Measurements from ENCODE around the gene NOTO.

DNA sequence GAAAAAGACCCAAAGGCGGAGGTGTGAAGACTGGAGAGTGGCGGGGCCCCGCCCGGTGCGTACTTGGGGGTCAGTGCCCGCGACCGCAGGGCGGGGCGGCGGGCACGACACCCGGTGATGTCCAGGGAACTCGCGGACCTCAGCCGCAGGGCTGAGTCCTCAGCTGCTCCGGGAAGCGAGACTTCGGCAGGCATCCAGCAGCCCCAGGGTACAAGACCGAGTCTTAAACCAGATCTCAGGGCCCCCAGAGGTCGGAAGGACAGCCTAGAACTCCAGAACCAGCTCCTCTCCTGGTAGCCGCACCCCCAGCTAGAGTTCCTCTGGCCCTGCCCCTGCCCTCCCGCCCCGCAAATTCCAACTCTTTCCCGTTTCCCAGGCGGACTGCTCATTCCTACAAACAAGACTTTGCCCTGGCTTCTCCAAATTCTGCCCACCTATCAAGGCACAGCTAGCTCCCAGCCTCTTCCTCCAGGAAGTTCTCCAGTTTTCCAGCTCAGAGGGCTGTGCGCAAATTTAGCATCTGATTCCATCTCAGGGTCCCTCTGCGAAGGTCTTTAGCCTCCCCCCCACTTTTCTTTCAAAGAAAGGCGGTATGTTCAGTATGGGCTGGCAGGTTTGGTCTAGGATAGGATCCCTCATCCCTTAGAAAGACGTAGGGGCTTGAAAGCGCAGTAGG, 26.0 kb upstream of the NOTO start:
- TF ChIP-seq, protein P1, sequence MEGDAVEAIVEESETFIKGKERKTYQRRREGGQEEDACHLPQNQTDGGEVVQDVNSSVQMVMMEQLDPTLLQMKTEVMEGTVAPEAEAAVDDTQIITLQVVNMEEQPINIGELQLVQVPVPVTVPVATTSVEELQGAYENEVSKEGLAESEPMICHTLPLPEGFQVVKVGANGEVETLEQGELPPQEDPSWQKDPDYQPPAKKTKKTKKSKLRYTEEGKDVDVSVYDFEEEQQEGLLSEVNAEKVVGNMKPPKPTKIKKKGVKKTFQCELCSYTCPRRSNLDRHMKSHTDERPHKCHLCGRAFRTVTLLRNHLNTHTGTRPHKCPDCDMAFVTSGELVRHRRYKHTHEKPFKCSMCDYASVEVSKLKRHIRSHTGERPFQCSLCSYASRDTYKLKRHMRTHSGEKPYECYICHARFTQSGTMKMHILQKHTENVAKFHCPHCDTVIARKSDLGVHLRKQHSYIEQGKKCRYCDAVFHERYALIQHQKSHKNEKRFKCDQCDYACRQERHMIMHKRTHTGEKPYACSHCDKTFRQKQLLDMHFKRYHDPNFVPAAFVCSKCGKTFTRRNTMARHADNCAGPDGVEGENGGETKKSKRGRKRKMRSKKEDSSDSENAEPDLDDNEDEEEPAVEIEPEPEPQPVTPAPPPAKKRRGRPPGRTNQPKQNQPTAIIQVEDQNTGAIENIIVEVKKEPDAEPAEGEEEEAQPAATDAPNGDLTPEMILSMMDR (IDR thresholded peaks at IDR 0.05; ENCODE audit: borderline replicate concordance, extremely low read depth, low read length, poor library complexity, severe bottlenecking) = no peak
- no peak for TF ChIP-seq EZH2 (IDR thresholded peaks at IDR 0.05; ENCODE audit: borderline replicate concordance, low read depth, low read length, severe bottlenecking)

Measured in DND-41 (cell line).